Fibroblast of skin of left quadriceps (primary cell): ENCODE data around the gene C17orf50.

Experiments used
- DNase-seq, 2 experiments: peaks; one replicate each; pipeline ENCODE4 v3.0.0-alpha.2; 2013; ENCODE audit warnings: low read depth in 2 of 2

Gene C17orf50

DNA sequence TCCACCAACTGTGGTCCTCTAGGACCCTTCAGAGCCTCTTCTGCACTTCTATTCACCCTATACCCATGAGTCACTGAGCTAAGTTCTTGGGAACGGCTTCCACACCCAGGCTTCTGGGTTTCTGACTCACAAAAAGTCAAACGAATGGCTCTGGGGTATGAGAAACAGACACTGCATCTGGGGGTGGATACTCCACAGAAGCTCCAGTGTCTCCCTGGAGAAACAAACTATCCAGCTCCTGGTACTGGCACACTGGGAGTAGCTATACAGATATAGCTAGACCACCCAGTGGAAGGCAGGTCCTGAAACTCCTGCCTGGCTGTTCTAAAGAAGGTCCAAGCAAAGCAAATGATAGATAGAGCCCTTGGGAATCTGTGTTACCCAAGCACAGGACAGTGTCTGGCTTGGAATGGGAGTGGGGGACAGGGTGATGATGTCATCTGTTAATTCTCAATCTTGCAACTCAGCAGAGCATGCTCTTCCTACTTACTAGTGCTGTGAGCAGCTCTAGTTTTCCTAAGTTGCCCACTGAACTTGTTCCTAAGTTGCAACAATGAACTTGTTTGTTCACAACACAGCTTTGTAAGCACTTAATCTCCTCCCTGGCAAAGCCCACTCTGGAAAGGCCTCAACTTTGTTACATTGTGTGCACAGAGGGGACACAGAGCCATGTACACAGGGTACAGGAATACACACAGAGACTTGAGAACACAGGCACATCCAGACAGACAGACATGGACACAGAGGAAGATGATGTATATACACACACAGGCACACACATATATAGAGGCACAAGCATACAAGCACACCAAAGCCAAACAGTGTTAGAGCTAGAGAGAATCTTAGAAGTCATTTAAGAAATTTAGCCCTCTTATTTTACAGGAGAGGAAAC, 28.0 kb downstream of the C17orf50 start:
- peak; percentile 65 to 72 for DNase-seq

DNA sequence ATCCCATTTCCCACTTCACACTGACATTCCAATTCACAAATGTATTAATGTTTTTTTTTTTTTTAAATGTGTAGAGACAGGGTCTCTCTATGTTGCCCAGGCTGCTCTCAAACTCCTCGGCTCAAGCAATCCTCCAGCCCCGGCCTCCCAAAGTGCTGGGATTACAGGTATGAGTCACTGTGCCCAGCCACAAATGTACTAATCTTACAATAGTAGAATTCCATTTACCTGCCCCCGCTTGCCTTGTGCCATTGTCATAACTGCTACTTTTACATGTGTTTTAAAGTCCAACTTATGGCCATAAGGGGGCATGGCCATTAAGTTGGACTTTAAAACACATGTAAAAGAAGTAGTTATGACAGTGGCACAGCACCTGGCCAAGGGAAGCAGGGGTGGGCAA, 30.2 kb downstream of the C17orf50 start:
- no peak for DNase-seq

DNA sequence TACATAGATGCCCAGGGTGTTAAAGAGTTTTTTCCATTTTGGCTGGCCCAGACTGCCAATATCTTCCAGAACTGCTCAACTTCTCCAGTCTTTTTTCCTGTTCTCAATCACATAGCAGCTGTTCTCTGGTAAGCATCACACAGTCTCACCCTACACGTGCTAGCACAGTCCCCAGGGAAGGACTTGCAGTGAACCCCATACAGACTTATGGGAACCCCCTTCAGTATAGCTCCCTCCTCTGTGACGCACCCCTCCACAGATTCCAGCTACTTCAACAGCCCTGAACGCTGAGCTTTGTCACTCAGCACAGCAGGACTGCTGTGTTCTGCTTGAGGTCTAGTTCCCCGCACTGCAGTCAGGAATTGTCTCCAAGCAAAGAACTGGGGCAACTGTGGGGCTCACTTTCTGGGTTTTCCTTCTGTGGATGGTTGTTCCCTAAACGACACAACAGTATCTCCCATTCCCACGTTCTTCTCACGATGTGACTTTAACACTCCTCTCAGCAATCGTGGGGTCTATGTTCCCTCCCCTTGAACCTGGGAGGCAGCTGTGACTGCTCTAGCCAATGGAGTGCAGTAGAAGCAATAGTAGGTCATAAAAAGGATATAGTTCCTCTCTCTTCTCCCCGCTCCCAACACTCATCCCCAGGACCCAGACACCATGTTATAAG, 31.1 kb downstream of the C17orf50 start:
- no peak for DNase-seq

DNA sequence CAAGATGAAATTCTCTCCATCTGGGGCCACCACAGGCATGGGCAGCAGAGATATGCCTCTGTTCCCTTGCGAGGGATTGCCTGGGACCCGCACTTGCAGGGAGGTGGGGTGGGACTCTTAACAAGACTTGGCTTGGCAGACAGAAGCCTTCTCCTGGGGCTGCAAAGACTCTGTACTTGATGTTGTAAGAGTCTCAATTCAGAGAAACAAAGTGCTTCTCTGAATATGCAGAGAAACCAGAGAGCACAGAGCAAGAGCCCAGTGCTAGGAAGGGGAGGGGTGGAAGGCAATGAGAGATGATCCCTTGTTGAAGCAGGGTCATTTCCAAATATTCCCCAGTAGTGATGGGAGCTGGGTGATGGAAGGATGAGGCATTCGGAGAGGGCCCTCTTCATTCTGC, 32.6 kb downstream of the C17orf50 start:
- no peak for DNase-seq

DNA sequence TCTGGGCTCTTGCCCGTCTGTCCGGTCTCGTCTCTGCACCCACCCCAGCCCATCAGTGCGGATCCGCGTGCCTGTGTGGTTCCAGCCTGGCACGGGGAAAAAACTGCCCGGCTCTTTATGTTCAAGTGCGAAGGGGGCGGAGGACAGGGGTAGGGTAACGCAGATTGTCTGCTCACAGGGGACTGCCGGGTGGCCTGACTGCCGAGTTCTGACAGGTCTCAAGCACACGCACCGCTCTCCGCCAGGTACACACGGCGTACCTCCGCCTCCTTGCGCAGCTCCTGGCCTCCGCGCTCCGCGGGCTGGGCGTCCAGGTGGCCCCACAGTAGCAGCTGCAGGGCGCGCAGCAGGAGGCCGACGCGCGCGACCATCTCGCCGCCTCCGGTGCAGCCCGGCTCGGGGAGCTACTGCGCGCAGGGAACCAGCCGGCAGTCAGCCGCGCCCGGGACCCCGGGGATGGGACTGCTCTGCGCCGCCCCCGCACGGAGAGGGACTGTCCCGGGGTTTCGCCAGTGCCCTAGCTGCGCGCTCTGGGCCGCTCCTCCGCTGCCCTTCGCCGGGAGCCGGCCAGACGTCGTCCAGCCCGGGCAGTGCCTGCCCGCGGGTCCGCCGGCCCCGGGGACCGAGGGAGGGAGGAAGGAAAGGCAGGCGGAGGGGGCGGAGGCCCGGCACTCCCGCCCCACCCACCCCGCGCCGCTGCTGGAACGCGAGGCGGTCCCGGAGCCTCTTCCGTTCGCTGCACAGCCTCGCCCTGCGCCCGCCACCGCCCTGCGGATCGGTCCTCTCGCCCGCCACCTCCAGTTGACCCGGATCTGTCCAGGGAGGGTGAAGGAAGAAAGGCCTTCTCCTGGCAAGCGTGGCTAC, 34.6 kb downstream of the C17orf50 start, which contains the start of gene MMP28:
TSS of gene MMP28 (minus strand) at position 635 of the 864 bp plus-strand sequence. CDS start at position 371, 264 bp downstream.
- no peak for DNase-seq

DNA sequence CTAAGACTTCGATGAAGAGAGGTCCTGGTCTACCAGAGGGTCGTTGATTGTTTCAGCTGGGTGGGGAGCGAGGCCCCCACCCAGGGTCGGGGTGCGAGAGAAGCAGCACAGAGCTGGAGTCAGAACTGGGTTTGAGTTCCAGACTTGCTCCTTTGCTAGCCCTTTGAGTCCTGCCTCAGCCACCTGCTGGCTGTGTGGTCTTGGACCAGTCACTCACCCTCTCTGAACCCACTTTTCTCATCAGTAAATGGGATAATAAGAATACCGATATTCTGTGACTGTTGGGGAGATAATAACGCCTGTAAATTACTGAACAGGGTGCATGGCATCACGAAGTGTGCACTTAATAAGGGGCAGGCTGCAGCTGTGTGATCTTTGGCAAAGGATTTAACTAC, 35.2 kb downstream of the C17orf50 start:
- no peak for DNase-seq

DNA sequence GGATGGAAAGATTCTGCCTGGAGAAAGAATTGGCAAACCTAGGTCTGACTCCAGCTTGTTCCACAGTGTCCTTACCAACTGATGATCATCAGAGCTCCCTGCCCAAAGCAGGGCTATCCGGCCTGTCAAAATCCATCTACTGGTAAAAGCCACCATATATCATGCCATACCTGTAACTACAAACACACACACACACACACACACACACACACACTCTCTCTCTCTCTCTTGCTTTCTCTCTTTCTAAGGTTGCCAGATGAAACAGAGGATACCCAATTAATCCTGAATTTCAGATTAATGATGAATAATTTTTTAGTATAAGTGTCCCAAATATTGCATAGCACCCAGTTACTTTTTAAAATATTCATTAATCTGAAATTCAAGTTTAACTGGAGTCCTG, 36.3 kb downstream of the C17orf50 start:
- DNase-seq: no peak

DNA sequence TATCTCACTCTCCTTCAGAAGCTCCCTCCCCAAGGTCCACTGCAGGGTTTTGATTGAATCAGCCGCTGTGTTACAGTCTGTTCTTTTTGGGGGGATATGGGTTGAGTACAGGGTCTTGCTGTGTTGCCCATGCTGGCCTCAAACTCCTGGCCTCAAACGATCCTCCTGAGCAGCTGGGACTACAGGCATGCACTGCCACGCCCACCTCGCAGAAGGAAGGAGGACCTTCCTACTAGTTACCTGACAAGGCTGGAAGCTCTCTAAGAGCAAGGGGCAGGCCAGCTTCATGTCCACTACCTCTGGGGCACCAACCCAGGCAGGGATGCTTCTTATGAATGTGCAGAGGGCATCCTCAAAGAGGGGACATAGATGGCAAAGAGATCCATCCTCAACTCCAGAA, 36.7 kb downstream of the C17orf50 start:
- no peak for DNase-seq

DNA sequence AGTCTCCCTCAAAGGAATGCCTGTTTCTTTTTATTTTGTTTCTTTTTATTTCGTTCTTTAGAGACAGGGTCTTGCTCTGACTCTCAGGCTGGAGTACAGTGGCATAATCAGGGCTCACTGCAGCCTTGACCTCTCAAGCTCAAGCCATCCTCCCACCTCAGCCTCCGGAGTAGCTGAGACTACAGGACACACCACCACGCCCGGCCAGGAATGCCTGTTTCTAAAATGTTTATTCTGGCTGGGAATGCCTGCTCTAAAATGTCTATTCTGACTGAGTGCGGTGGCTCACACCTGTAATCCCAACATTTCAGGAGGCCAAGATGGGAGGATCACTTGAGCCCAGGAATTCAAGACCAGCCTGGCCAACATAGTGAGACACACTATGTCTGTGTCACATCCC, 37.2 kb downstream of the C17orf50 start:
- DNase-seq: no peak

DNA sequence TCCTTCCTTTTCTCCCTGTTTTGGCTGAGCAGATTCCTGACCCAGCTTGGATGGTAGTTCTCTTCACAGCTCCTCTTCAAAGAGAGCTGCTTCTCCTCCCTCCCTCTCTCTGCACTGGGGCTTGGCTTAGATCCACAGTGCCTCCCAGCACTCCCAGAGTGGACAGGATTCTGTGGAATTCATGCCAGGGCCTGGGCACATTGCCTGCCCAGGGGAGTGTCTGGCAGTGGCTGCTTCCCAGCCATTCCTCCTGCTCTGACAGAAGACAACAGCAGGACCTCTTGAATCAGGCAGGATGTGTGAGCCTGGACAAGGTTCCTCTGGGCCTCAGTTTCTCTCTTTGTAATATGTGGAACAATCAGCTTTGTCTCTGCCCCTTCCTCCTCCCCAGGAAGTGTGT, 39.3 kb downstream of the C17orf50 start:
- DNase-seq: no peak

DNA sequence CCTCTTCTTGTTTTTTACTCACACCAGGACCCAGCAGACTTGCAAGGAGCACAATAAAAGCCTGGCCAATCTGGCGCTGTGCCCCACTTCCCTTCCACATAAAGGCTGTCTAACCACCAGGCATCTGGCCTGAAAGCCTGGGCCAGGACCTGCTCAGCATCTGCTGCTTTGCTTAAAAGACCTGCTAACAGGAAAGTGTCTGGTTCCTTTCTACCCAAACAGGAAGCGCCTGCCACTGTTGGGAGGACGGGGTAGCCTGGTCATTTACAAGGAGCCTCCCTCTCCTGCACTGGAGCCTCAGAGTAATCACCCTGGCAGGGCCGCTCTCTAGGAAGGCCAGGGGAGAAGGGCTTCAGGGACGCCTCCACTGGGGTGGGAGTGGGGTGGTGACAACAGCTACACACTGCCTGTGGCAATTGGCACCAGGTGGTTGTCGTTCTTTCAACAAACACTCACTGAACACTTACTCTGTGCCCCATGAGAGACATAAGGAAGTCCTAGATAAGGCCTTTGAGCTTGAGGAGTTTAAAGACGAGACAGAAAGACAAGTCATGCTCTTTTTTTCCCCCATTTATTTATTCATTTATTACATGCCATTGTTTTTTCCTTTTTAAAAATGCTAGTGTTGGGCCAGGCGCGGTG, 41.0 kb downstream of the C17orf50 start:
- DNase-seq: peak; percentile 29 to 31

DNA sequence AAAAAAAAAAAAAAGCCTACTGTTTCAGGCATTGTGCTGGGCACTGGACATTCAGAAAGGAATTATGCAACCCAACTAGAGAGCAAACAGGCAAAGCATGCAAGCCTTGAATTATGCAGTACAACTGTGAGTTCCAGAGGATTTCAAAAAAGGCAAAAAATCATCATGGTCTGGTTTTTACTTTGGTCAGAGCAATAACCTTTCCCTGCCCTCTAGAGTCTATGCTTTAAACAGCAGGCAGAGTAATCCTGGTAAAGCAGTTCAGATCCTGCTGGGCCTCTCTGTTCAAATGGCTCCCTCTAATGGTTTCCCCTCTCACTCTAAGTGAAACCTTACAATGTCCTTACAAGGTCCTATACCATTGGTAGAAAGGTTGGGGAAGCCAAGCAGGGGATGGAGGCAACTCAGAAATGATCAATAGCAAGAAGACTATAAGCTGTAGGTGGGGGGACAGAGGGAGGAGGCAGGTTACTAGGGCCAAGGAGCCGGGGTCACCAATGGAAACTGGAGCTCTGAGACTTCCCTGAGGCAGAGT, 44.0 kb downstream of the C17orf50 start:
- peak; percentile 74 to 79 for DNase-seq

DNA sequence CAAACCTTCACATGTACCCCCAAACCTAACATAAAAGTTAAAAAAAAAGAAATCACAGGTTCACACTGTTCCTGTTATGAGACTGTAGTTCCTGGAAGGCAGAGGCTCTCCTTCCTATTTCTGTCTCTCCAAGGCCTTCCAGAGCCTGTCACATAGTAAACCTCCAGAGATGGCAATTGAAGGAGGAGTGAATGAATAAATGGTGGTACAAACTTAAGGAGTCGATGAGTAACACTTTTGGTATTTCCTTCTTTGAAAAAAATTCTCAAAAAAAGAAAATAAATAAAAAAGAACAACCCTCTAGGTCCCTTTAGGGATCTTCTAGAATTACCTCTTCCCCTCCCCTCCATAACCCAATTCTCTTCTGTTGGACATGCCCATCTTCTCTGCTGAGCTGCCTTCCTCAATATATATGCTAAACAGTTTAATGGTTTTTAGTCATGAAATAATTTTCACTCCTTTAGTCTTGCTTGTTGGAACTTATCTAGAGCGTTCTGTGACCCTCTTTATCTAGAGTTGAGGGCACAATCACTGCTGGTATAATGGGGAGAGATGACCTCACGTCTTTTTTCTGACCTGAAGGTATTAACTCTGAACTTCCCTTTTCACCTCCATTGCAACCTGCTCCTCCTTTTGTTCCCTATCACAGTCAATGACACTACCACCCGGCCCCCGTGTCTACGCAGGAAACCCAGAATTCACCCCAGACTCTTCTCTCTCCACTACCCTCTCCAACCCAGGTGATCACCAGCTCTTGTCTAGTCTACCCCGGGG, 46.9 kb downstream of the C17orf50 start:
- DNase-seq: peak; percentile 39 to 50

DNA sequence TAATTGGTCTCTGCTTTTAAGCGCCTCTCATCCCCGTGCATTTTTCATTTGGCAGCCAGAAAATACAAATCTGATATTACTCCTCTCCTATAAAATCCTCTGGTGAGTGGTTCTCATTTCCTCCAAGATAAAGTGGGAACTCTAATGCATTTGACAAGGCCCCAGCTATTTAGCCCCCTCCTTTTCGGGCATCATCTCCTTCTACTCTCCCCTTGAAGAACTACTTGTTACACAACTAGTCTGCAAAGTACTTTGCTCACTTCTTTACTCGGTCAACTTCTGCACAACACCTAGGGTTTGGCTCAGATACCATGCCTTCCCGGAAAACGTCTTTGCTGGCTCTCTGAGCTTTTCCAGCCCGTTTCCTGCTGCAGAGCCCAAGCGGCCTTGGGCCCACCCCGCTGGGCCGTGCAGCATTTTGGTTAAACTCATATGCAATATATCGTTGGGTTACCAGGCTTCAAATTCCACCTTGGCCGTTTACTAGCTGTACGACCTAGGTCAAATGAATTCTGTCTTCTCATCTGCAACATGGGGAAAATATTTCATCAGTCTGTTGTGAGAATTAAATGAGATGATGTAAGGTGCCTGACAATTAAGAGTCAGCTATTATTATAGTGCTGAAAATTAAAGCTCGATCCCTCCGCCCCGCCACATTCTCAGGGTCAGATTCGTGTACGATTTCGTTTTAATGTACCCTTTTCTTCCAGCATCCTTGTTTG, 47.7 kb downstream of the C17orf50 start:
- DNase-seq: no peak

DNA sequence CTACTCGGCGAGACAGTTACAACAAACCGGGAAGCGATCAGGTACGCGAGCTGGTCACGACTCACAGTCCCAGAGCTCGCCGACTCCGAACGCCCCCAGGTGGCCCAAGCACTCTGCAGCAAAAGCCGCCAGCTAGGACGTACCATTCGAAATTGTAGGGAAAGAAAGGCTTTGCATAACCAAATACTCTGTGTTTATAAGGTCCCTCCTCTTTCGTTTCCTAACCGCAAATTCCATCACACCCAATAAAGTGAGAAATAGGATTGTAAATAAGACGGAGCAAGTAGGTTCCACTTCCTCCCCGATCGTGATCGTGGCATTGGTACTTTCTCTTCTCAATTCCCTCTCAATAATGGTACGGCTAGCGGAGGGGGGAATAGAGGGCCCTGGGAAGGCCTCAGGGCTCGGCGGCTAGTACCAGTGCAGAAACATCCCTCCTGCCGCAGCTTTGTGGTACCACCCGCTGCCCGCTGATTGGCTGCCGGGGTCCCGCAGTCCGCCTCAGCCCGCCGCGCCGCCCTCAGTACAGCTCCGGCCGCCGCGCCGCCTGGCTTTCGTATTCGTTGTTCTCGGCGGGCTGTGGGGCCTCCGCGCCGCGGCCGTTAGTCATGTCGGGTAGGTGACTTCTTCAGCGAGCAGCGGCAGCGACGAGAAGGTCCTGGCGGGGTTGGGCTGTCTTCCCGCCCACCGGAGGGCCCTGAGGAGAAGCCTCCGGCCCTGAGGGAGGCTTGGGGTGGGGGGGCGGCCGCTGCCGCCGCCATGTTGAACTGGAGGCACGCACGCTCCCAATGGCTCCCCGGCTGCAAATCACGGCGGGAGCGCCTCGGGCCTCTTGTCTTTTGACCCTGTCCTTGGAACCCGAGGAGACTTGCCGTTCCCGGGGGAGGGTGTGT, 48.5 kb downstream of the C17orf50 start, which contains the start of gene TAF15:
TSS of gene TAF15 (plus strand) at position 523 of the 893 bp plus-strand sequence. CDS start at position 609, 86 bp downstream.
- DNase-seq: peak; percentile 99

DNA sequence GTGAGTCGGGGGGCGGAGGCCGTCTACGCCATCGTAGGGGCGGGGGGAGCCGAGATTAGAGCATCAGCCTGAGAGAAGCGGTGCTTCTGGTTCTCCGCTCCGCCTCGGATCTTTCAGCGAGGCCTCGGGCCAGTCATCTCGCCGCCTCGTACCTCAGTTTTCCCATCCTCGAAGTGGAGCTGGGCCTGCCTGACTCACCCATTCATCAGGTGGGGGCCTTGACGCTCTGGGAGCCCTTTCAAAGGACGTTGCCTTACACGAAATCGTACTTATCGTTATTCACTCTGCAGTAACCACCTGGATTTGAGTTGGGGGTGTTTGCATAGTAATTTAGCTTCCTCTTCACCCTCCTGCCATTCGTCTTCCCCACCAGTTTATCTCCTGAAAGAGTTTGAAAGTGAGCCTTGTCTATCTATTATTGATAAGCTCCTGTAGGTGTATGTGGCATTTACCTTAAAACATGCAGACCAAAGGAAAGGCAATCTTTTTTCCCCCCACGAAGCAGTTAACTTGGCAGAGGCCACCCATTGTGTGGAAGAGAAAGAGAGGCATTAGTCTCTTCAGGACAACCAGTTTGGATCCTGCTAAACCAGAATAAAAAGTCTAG, 49.3 kb downstream of the C17orf50 start:
- DNase-seq: no peak

DNA sequence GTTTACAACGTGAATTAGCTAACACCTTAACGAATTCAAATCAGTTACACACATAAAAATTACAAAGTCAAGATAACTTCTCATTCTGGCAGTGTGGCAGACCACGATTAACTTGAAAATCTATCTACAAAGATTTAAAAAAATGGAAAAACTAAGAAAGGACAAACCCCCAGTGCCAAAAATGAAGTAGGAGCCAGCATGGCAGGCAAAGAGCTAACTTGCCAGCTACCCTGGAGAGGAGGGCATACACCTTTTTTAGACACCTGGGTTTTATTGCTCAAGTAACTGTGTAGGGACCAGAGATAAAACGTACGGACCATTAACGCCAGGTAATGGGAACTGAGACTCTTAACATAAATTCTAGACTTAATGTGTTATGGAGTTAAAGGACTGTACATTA, 51.1 kb downstream of the C17orf50 start:
- no peak for DNase-seq

DNA sequence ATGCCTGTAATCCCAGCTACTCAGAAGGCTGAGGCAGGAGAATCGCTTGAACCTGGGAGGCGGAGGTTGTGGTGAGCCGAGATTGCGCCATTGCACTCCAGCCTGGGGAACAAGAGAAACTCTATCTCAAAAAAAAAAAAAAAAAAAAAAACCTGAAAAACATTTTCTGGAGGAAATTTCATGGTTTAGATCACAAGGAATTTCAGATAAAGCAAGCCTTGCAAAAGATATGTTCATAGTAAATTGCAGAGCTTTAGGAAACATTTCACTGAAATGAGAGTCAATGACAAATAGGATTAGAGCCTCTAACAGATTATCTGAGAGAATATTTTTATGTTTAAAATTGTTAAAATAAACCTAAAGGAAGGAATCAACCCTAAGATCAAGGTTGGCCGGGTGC, 51.8 kb downstream of the C17orf50 start:
- DNase-seq: no peak
